Neural crest cell (in vitro differentiated cells): ENCODE data around the gene TSGA10IP. TPM values are rescaled to one million over a fixed set of nuclear protein-coding genes. Genes with fewer than 3 reads are reported as not detected.

Experiments
- DNase-seq: peaks from one replicate; pipeline ENCODE4 v3.0.0; 2021; ENCODE audit warnings: low read depth, mixed read lengths, low spot score
- H3K27ac Mint-ChIP-seq: one replicate; pipeline ENCODE4 v1.8.0; 2021; ENCODE audit warnings: mild to moderate bottlenecking, mixed read lengths; ENCODE audit not compliant: unreplicated experiment
- H3K27me3 Mint-ChIP-seq: 2 replicates; pipeline ENCODE4 v1.8.0; 2021; ENCODE audit warnings: low read depth, mild to moderate bottlenecking, mixed read lengths
- H3K36me3 Mint-ChIP-seq: 2 replicates; pipeline ENCODE4 v1.8.0; 2021; ENCODE audit warnings: low read depth, mild to moderate bottlenecking, mixed read lengths
- H3K4me1 Mint-ChIP-seq: 2 replicates; pipeline ENCODE4 v1.8.0; 2021; ENCODE audit warnings: mixed read lengths
- H3K4me3 Mint-ChIP-seq: one replicate; pipeline ENCODE4 v1.8.0; 2021; ENCODE audit warnings: mild to moderate bottlenecking, mixed read lengths
- H3K9me3 Mint-ChIP-seq: 2 replicates; pipeline ENCODE4 v1.8.0; 2021; ENCODE audit warnings: mixed read lengths
- CTCF ChIP-seq: fragments of 200-600 bp; sonication (generic); conservative IDR thresholded peaks from 2 replicates; pipeline ENCODE4 v1.5.0; 2021; ENCODE audit warnings: antibody characterized with exemption, mild to moderate bottlenecking
- total RNA-seq: library from RNA; stranded (reverse); gene quantifications from 2 replicates; pipeline ENCODE4 v1.2.1, GENCODE V29; 2021

The TSGA10IP gene
- total RNA-seq, 1 donor from 2014 or later = 2.7 TPM

- Mint-ChIP-seq H3K9me3 (no peaks in the 10 kb centered on the region), H3K36me3 (peaks cover 2% of the 10 kb centered on the region), H3K4me1 (peaks cover 6% of the 10 kb centered on the region), H3K4me3 (peak overlapping the region; percentile 60), H3K27ac (no peak overlapping the region), H3K27me3 (no peaks in the 10 kb centered on the region)
- TF ChIP-seq CTCF = no peak
- DNase-seq = no peak
Observed at GRCh38 chr11:66008095-66008467, 62.8 kb downstream of the TSGA10IP start.

GRCh38 chr11:66008468-66009101 is 63.3 kb downstream of the TSGA10IP start:
- Mint-ChIP-seq H3K9me3 (no peaks in the 10 kb centered on the region), H3K27ac (no peak overlapping the region), H3K4me3 (peak overlapping the region; percentile 60), H3K4me1 (peaks cover under 1% of the 10 kb centered on the region), H3K36me3 (peaks cover 2% of the 10 kb centered on the region), H3K27me3 (no peaks in the 10 kb centered on the region)
- TF ChIP-seq CTCF = no peak
- DNase-seq = no peak

Other genes starting within 250 kb of the TSGA10IP start
- gene KAT5, start 233.2 kb upstream of the TSGA10IP start, total RNA-seq = 70.5 and 74.9 TPM in 2 replicates
- gene RNASEH2C, start 224.7 kb upstream of the TSGA10IP start, total RNA-seq = 69.4 and 72.1 TPM in 2 replicates
- 10.7 and 10.8 TPM in 2 replicates for gene AP5B1, start 164.5 kb upstream of the TSGA10IP start, total RNA-seq
- not detected in 2 replicates for gene OVOL1, start 158.4 kb upstream of the TSGA10IP start, total RNA-seq
- gene SNX32, start 111.5 kb upstream of the TSGA10IP start, total RNA-seq = 1.9 and 2.4 TPM in 2 replicates
- 1,357 and 1,437 TPM in 2 replicates for gene CFL1, start 87.3 kb upstream of the TSGA10IP start, total RNA-seq
- gene MUS81, start 85.0 kb upstream of the TSGA10IP start, total RNA-seq = 63.8 and 73.5 TPM in 2 replicates
- gene EFEMP2, start 72.7 kb upstream of the TSGA10IP start, total RNA-seq = 36.0 and 38.0 TPM in 2 replicates
- gene CTSW, start 65.6 kb upstream of the TSGA10IP start, total RNA-seq = not detected in 2 replicates
- 88.1 and 90.0 TPM in 2 replicates for gene FIBP, start 57.0 kb upstream of the TSGA10IP start, total RNA-seq
- 29.3 and 29.4 TPM in 2 replicates for gene CCDC85B, start 54.8 kb upstream of the TSGA10IP start, total RNA-seq
- gene FOSL1, start 45.1 kb upstream of the TSGA10IP start, total RNA-seq = 4.2 and 4.7 TPM in 2 replicates
- gene C11orf68, start 26.4 kb upstream of the TSGA10IP start, total RNA-seq = 25.7 and 27.2 TPM in 2 replicates
- 101 and 110 TPM in 2 replicates for gene DRAP1, start 26.1 kb upstream of the TSGA10IP start, total RNA-seq
- 64.7 and 66.4 TPM in 2 replicates for gene SART1, start 16.3 kb downstream of the TSGA10IP start, total RNA-seq
- 58.0 and 61.0 TPM in 2 replicates for gene EIF1AD, start 56.7 kb downstream of the TSGA10IP start, total RNA-seq
- gene BANF1, start 57.0 kb downstream of the TSGA10IP start, total RNA-seq = 348 and 358 TPM in 2 replicates
- gene CST6, start 66.5 kb downstream of the TSGA10IP start, total RNA-seq = not detected in 2 replicates
- gene CATSPER1, start 81.0 kb downstream of the TSGA10IP start, total RNA-seq = not detected in 2 replicates
- gene GAL3ST3, start 103.7 kb downstream of the TSGA10IP start, total RNA-seq = 8.7 and 9.7 TPM in 2 replicates
- 261 and 262 TPM in 2 replicates for gene SF3B2, start 106.9 kb downstream of the TSGA10IP start, total RNA-seq
- 47.9 and 54.3 TPM in 2 replicates for gene PACS1, start 124.8 kb downstream of the TSGA10IP start, total RNA-seq